HFF-Myc (cell line): ENCODE data around the gene ACOX3.

Experiments
- DNase-seq: peaks from one replicate; pipeline ENCODE4 v3.0.0-alpha.2; 2011; ENCODE audit warnings: low read depth; ENCODE audit errors: extremely low read depth
- H3K4me3 ChIP-seq: replicated peaks from 2 replicates; pipeline ENCODE4 v1.5.1; 2011; ENCODE audit warnings: low read depth, mild to moderate bottlenecking, control low read depth, low read length
- TF ChIP-seq, protein P1 (sequence below): IDR thresholded peaks from 2 replicates; pipeline ENCODE4 v1.5.1; 2012; ENCODE audit warnings: mild to moderate bottlenecking, low read depth, low read length, control low read depth; ENCODE audit errors: missing control alignments

Gene ACOX3

DNA sequence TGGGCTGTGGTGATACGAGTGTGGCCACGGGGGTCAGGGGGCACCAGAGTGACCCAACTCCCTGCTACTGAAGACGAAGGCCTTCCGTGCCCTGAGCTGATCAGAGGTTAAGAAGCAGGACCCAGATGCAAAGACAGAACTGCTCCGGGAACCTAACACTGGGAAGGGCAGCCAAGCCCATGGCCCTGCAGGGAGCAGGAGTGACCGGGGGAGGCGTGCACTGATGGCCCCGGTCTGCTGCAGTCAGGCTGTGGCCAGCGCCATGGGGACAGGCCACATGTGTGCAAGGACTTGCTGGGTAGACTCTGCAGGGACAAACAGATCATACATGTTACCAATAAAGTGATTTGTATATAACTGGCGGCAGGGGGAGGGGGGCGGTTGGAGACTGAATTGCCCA lies 74.6 kb downstream of the ACOX3 start:
- H3K4me3 ChIP-seq = no peak overlapping the region
- TF ChIP-seq, protein P1, sequence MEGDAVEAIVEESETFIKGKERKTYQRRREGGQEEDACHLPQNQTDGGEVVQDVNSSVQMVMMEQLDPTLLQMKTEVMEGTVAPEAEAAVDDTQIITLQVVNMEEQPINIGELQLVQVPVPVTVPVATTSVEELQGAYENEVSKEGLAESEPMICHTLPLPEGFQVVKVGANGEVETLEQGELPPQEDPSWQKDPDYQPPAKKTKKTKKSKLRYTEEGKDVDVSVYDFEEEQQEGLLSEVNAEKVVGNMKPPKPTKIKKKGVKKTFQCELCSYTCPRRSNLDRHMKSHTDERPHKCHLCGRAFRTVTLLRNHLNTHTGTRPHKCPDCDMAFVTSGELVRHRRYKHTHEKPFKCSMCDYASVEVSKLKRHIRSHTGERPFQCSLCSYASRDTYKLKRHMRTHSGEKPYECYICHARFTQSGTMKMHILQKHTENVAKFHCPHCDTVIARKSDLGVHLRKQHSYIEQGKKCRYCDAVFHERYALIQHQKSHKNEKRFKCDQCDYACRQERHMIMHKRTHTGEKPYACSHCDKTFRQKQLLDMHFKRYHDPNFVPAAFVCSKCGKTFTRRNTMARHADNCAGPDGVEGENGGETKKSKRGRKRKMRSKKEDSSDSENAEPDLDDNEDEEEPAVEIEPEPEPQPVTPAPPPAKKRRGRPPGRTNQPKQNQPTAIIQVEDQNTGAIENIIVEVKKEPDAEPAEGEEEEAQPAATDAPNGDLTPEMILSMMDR = no peak
- DNase-seq = no peak

DNA sequence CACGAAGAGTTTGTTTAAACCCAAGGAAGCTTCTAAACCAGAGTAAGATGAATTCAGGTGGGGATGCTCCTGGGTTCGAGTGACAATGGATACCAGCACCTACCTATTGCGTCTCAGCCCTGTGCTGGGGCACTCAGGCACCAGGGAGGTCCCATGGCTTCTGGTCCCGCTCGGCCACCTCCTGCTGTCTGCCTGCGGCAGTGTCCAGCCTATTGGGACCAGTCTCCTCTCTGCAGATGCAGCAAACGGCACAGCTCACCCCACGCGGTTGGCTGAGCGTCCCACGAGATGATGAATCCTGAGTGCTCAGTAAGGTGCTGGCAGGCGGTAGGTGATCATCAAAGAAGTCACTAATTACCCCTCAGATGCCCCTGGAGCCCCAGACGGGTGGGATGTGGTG lies 75.2 kb downstream of the ACOX3 start:
- H3K4me3 ChIP-seq = no peak overlapping the region
- TF ChIP-seq, protein P1 = no peak
- no peak for DNase-seq

DNA sequence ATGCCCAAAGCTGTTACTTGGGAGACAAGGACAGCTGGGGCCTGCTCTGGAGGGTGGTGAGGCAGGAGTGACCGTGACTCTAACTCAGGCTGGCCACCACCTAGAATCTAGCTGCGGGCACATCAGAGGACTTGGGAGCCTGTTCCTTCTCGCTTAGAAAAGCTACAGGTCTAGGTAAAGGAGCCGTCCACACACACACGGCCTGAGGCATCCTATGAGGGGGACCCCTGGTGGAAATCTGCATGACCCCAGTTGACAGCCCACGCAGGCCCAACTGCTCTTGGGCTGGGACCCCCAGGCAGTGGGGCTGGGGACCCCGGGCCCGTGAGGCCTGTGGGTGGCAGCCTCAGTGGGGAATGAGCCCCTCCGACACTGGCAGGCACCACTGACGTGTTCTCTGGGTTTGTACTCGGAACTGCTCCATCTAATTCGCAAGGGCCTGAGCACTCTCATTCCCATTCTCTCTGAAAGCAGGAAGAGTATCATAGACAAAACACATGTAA lies 75.6 kb downstream of the ACOX3 start:
- DNase-seq = no peak
- no peak overlapping the region for H3K4me3 ChIP-seq
- TF ChIP-seq, protein P1 = no peak

DNA sequence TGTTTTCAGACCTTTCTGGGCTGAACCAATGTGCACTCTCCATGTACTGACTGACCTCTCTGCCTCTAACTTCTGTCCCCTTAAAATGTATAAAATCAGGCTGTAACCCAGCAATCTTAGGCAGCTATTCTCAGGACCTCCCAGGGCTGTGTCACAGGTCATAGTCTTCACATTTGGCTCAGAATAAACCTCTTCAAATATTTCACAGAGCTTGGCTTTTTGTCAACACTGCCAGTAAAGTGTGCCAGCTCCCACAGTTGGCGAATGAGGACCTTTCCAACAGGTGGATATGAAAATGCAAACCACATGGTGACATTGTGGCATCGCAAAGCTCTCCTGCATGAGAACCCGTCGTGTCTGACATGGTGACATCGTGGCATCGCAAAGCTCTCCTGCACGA lies 76.4 kb downstream of the ACOX3 start:
- TF ChIP-seq, protein P1 = no peak
- H3K4me3 ChIP-seq = no peak overlapping the region
- DNase-seq = no peak

DNA sequence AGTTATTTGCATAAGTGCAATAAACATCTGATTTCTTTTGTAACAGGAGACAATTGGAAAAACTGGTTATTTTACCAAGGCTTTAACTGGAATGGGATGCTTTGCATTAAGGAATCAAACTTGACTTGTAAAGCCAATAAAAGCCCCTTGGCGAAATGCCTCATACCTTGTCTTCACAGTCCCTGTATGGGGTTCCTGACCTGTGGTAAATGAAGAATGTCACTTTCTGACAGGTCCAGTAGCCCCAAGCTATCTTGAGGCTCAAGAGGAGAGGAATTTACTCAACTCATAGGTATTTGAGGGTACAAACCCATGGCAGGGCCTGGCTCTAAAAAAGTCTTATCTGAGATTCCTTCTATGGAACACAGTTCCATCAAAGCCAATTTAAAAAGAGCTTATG lies 78.0 kb downstream of the ACOX3 start:
- DNase-seq = no peak
- H3K4me3 ChIP-seq = no peak overlapping the region
- TF ChIP-seq, protein P1 = no peak

DNA sequence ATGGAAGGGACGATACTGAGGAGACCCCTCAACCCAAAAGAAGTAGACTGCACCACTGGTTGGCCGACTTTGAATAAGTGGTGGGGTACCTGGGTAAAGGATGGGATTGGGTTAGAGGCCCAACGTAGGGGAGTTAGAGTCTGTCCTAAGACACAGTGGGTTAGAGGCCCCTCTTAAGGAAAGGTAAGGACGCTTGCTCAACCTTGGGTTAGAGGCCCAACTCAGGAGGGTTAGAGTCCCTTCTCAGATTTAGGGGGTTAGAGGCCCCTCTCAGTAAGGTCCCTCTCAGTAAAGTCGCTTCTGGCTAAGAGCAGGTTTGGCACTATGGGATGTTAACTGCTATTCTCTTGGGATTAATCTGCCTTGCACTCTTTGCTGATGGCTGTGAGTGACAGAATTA lies 81.3 kb downstream of the ACOX3 start:
- H3K4me3 ChIP-seq = no peak overlapping the region
- TF ChIP-seq, protein P1 = no peak
- DNase-seq = no peak

DNA sequence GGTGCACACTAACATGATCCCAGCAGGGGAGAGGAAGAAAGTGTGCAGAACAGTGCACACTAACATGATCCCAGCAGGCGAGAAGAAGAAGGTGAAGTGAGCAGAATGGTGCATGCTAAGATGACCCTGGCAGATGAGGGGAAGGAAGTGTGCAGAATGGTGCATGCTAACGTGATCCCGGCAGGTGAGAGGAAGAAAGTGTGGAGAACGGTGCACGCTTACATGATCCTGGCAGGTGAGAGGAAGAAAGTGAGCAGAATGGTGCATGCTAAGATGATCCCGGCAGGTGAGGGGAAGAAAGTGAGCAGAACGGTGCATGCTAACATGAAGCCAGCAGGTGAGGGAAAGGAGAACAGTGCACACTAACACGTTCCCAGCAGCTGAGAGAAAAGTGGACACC lies 83.7 kb downstream of the ACOX3 start:
- TF ChIP-seq, protein P1 = no peak
- H3K4me3 ChIP-seq = no peak overlapping the region

More for the DNA sequence above, 83.7 kb downstream of the ACOX3 start:
- no peak for DNase-seq
